Measurements from ENCODE around the gene DBET.
"Not testable (repeated sequence)": the region's sequence is repeated elsewhere in the genome, so short reads cannot be mapped to it uniquely, and the experiment has no call there.

DBET gene

DNA sequence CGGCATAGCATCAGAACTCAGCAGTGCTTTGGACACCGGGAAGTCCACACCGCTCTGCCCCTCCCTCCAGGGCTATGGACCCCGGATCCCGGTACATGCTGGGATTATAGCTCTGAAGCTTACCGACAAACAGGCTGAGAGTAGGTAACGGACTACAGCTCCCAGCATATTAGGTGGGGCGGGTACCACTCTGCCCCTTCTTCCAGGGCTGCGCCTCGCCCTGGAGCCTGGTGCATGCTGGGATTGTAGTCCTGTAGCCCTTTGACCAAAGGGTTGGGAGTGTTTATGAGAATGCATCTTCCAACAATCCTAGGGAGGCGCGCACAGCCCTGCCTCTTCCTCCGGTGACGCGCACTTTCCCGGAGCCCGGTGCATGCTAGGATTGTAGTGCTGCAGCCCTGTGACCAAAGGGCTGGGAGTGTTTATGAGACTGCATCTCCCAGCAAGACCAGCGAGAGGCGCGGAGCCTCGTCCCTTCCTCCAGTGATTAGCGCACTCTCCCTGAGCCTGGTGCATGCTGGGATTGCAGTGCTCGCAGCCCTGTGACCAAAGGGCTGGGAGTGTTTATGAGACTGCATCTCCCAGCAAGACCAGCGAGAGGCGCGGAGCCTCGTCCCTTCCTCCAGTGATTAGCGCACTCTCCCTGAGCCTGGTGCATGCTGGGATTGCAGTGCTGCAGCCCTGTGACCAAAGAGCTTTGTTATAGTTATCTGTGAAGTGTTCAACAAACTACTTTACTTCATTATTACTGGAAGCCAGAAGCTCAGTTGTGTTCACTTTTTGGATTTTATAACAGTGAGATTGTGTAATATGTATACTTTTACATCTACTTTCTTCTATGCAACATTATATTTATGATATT lies 14.7 kb upstream of the DBET start:
- not testable (repeated sequence) for DNase-seq

DNA sequence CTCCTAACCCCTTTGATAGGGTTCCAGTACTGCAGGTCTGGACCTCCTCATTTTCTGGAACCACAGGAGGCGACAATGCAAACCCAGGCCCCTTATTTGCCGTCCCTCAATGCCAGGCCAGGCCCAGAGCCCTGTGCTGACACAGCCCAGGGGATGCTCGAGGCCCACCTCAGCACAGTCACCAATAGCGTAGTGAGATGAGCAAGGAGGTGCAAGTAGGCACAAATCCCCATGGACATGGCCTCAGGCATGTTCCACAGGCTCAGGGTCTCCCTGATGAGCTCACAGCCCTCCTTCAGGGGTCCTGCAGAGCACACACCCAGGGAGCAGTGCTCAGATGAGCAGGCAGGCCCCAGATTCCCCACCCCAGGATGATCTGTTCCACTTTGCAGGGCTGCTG lies 5.3 kb upstream of the DBET start:
- not testable (repeated sequence) for DNase-seq

DNA sequence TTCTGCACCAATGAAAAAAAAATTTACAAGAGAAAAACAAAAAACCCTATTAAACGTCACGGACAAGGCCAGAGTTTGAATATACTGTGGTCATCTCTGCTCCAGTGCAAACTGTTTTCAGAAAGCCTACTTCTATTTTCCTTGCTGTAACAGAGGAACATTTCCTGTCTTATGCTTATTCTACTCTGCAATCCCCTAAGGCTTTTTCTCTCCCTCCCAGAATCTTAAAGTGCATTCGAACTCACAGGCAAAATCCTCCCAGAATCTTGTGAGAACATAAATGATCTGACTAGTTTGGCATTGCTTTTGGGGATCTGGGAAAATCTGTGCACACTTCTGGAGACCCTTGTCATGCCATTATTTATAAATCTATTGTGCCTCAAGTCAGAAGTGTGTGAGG lies 503 bp downstream of the DBET start:
- not testable (repeated sequence) for DNase-seq

DNA sequence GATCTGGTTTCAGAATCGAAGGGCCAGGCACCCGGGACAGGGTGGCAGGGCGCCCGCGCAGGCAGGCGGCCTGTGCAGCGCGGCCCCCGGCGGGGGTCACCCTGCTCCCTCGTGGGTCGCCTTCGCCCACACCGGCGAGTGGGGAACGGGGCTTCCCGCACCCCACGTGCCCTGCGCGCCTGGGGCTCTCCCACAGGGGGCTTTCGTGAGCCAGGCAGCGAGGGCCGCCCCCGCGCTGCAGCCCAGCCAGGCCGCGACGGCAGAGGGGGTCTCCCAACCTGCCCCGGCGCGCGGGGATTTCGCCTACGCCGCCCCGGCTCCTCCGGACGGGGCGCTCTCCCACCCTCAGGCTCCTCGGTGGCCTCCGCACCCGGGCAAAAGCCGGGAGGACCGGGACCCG lies 4.0 kb downstream of the DBET start:
- DNase-seq: not testable (repeated sequence)

DNA sequence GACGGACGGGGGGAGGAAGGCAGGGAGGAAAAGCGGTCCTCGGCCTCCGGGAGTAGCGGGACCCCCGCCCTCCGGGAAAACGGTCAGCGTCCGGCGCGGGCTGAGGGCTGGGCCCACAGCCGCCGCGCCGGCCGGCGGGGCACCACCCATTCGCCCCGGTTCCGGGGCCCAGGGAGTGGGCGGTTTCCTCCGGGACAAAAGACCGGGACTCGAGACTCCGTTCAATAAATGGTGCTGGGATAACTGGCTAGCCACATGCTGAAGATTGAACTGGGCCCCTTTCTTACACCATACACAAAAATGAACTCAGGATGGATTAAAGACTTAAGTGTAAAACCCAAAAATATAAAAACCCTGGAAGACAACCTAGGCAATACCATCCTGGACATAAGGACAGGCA lies 28.8 kb downstream of the DBET start:
- DNase-seq: not testable (repeated sequence)

DNA sequence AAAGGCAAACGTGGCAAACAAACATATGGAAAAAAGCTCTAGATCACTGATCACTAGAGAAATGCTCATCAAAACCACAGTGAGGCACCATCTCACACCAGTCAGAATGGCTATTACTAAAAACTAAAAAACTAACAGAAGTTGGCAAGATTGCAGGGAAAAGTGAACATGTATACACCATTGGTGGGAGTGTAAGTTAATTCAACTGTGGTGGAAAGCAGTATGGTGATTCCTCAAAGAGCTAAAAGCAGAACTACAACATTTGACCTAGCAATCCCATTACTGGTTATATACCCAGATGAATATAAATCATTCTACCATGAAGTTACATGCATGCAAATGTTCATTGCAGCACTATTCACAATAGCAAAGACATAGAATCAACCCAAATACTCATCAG lies 29.7 kb downstream of the DBET start:
- DNase-seq: not testable (repeated sequence)

DNA sequence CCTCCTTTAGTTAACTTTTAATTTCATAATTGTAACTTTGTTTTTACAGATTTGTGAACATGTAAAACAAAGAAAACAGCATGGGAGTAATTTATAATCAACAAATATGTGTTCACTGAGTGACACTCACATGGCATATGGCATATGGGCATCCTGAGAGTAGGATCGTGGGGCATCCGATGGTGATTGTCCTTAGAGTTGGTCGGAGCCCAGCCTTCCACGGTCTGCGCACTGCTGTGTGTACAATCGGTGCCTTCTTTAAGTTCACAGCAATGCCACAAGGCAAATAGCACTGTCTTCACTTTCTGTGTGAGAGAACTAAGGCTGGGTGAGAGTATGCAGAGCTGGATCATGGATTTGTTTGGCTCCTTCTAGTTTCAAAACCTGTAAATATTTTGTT lies 31.0 kb downstream of the DBET start:
- not testable (repeated sequence) for DNase-seq

DNA sequence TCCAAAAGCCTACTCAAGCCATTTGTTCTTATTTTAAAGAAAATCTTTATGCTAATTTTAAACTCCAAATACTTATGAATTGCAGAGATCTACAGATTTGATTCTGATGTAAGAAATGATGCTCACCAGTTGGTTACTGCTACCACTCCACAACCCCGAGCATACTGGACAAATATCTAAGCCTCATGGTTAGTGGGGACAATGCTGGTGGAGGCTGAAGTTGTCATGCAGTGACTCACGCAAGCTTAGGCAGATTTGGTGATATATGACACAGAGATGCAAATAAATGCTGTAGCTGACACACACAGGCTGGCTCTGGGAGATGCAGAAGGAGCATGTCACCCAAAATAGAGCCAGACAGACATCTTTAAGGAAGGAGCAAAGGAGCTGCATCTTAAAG lies 35.3 kb downstream of the DBET start:
- not testable (repeated sequence) for DNase-seq

DNA sequence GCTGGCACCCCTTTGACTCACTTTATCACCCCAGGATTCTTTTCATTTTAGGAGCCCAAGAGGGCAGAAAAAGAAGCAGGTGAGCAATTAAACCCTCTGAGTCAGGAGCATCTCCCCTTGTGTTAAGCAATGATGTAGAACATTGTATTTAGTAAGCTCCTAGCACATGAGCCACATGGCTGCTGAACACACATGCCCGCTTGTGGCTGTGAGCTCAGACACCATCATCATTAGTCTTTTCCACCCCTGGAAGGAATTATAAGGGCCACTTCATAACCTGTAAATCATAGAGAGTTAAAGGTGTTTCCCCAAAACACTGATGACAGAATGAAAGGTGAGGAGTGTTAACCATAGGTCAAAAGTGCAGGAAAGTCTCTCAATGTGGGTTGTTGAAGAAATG lies 37.2 kb downstream of the DBET start:
- not testable (repeated sequence) for DNase-seq

DNA sequence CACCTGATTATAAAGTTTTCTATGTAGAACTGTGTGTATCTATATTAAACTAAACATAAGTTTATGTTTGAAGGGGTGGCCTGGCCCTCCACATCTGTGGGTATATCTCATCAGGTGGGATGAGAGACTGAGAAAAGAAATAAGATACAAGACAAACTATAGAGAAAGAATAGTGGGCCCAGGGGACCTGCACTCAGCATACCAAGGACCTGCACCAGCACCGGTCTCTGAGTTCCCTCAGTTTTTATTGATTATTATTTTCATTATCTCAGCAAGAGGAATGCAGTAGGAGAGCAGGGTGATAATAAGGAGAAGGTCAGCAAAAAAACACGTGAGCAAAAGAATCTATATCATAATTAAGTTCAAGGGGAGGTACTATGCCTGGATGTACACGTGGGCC lies 41.9 kb downstream of the DBET start:
- DNase-seq: not testable (repeated sequence)

DNA sequence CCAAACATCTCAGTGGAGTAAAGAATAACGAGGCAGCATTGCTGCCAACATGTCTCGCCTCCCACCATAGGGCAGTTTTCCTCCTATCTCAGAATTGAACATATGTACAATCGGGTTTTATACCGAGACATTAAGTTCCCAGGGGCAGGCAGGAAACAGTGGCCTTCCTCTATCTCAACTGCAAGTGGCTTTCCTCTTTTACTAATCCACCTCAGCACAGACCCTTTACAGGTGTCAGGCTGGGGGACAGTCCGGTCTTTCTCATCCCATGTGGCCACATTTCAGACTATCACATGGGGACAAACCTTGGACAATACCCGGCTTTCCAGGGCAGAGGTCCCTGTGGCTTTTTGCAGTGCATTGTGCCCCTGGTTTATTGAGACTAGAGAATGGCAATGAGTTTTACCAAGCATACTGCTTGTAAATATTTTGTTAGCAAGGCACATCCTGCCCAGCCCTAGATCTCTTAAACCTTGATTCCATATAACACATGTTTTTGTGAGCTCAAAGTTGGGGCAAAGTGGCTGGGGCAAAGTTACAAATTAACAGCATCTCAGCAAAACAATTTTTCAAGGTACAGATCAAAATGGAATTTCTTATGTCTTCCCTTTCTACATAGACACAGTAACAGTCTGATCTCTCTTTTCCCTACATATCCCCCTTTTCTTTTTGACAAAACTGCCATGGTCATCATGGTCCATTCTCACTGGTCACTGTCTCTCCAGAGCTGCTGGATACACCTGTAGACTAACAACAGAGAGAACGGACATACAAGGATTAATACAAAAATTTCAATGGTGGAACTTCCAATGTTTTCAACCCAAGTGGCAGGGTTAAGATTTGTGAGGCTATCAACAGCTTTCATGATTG lies 42.5 kb downstream of the DBET start:
- not testable (repeated sequence) for DNase-seq

DNA sequence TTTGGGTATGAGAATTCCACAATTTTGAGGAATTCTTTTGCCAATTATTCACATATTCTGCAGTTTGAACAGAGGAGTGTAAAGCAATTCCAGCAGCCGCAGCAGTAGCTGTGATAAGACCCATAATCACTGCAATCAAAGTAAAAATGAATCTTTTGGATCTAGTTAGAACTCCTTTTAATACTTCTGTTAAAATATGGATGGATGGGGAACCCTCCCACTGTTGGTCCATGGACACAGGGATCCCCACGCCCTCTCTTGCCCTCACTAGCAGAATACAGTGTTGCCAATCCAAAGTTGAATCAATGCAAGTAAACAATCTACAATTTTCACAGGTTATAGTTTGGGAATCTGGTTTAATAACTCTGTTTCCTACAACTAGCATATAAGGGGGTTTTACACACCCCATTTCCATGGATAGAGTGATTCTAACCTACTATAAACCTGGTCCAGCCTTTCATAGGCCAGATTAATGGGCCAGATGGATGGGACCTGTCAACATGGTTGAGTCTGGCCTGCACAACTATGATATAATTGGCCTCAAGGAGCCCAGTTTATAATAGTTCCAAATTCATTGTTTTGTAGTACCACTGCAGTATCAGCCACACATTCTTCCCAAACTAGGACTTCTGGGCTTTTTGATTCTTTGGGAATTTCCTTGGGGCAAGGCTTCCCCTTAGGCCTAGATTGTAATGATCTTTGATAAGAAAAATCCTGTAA lies 43.6 kb downstream of the DBET start:
- DNase-seq: not testable (repeated sequence)

DNA sequence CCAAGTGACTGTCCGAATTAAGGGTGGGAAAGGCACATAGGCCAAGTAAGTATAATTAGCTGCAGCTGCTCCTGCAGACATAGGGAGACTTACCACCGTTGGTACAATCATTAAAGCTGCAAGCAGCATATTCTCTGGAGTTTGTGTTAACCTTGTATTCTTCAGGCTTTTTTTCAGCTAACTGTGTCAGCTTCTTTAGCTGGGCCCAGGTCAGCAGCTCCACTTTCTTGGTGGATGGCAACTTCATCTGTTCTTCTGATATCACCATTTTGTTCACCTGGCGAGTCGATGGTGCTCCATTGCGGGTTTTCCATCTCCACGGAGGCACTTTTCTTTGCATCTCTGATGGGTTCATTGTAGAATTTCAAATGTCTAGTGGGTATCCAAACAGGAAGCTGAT lies 44.5 kb downstream of the DBET start:
- not testable (repeated sequence) for DNase-seq

DNA sequence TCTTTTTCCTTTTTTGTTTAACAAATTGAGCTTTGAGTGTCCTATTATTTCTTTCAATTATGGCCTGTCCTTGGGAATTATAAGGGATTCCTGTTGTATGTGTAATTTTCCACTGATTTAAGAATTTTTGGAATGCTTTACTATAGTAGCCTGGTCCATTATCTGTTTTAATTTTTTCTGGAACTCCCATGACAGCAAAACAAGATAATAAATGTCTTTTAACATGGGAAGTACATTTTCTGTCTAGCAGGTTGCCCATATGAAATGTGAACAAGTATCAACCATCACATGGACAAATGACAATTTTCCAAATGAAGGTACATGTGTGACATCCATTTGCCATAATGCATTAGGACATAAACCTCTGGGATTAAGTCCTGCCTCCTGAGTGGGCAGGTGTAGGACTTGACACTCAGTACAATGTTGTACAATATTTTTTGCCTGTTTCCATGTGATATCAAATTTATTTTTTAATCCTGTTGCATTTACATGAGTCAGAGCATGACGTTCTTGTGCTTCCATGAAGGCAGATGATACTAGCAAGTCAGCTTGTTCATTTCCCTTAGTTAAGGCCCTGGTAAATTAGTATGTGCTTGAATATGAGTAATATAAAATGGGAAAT lies 45.2 kb downstream of the DBET start:
- DNase-seq: not testable (repeated sequence)

DNA sequence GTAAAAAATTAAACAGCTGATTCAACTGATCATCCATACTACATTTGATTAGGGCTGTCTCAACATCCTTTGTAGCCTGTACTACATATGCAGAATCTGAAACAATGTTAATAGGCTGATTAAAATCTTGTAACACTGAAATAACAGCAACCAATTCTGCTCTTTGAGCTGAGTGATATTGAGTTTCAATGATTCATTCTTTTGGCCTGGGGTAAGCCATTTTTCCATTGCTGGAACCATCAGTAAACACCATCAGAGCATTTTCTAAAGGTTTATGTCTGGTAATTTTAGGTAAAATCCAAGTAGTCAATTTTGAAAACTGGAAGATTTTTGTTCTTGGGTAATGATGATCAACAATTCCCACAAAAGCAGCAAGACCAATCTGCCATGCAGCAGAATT lies 45.7 kb downstream of the DBET start:
- not testable (repeated sequence) for DNase-seq

DNA sequence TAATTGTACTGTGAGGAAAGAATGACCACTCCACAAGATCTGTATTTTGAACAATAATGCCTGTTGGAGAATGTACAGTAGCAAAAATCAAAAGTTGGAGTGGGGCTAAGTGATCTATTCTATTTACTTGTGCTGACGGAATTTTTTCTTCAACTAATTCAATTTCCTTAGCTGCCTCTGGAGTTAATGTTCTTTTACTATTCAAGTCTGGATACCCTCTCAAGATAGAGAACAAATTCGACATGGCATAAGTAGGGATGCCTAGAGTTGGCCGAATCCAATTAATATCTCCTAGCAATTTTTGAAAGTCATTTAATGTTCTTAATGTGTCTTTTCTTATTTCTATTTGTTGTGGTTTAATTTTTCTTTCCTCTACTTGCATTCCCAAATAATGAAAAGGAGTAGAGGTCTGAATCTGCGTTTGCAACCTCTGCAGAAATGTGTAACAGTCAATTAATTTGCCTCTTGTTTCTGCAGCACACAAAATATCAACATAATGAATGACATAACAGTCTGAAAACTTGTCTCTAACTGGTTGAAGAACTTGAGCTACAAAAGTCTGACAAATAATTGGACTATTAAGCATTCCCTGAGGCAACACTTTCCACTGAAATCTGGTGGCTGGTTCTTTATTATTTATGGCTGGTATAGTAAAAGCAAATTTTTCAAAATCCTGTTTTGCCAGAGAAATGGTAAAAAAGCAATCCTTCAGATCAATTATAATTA lies 46.4 kb downstream of the DBET start:
- DNase-seq: not testable (repeated sequence)

DNA sequence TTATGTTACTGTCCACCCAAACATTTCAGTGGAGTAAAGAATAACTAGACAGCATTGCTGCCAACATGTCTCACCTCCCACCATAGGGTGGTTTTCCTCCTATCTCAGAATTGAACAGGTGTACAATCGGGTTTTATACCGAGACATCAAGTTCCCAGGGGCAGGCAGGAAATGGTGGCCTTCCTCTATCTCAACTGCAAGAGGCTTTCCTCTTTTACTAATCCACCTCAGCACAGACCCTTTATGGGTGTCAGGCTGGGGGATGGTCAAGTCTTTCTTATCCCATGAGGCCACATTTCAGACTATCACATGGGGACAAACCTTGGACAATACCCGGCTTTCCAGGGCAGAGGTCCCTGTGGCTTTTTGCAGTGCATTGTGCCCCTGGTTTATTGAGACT lies 48.6 kb downstream of the DBET start:
- not testable (repeated sequence) for DNase-seq

DNA sequence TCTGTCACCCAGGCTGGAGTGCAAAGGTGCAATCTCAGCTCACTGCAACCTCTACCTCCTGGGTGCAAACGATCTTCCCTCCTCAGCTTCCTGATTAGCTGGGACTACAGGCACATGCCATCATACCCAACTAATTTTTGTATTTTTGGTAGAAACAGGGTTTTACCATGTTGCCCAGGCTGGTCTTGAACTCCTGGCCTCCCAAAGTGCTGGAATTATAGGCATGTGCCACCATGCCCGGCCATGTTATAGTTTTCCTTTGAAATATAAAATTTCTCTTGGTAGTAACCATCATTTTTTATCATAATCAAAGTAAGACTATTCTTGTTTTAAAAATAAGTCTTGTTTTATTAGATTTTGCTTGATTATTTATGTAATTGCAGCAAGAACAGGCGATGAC lies 50.7 kb downstream of the DBET start:
- not testable (repeated sequence) for DNase-seq
